HCT116 (cell line): ENCODE measurements around the gene TPK1.

Experiments used
- CTCF ChIP-seq, 3 experiments: fragments of 200-600 bp in 1 of 3; sonication (generic) in 1 of 3; IDR thresholded peaks in 2 of 3; conservative IDR thresholded peaks in 1 of 3; 2 replicates each; pipeline ENCODE4 v1.5.1; 2012 to 2017; ENCODE audit warnings: low read depth in 2 of 3, low read length in 2 of 3, antibody characterized with exemption in 1 of 3, borderline replicate concordance in 1 of 3, control low read depth in 1 of 3, mild to moderate bottlenecking in 1 of 3, mixed read lengths in 1 of 3, mixed run types in 1 of 3, moderate library complexity in 1 of 3; ENCODE audit not compliant: insufficient read depth in 1 of 3
- EZH2phosphoT487 ChIP-seq: fragments of 200-600 bp; IDR thresholded peaks from 2 replicates; pipeline ENCODE4 v1.6.1; 2018; ENCODE audit warnings: antibody characterized with exemption, borderline replicate concordance
- POLR2AphosphoS5 ChIP-seq: IDR thresholded peaks from 2 replicates; pipeline ENCODE4 v1.6.1; 2011; ENCODE audit warnings: mild to moderate bottlenecking, low read depth, low read length, moderate library complexity
- RAD21 ChIP-seq: IDR thresholded peaks from 2 replicates; pipeline ENCODE4 v1.6.1; 2012; ENCODE audit warnings: low read depth, mild to moderate bottlenecking
- TCF7L2 ChIP-seq: IDR thresholded peaks from 2 replicates; pipeline ENCODE4 v1.7.0; 2011; ENCODE audit warnings: borderline replicate concordance, inconsistent platforms; ENCODE audit not compliant: insufficient read depth, insufficient read length; ENCODE audit errors: extremely low read depth

- TF ChIP-seq TCF7L2 (no peak), EZH2phosphoT487 (no peak), RAD21 (no peak), POLR2AphosphoS5 (no peak), CTCF (IDR thresholded peaks at IDR 0.05 in 2 of 3, conservative IDR thresholded peaks at IDR 0.05 in 1 of 3; ENCODE audit: borderline replicate concordance in 1 of 3, insufficient read depth in 1 of 3, low read depth in 2 of 3, low read length in 2 of 3) (no peak)
Measured at GRCh38 chr7:144474800-144475615, 360.8 kb downstream of the TPK1 start.
